ENCODE data around the gene CCR7. TPM values are rescaled to one million over a fixed set of nuclear protein-coding genes. Genes with fewer than 3 reads are reported as not detected.

Gene CCR7
- total and polyA plus RNA-seq, 2 of the 13 experiments (the other 11 are each of a cell fraction or from before 2014, with no cell fraction given), result 0.04 to 0.53 TPM

DNA sequence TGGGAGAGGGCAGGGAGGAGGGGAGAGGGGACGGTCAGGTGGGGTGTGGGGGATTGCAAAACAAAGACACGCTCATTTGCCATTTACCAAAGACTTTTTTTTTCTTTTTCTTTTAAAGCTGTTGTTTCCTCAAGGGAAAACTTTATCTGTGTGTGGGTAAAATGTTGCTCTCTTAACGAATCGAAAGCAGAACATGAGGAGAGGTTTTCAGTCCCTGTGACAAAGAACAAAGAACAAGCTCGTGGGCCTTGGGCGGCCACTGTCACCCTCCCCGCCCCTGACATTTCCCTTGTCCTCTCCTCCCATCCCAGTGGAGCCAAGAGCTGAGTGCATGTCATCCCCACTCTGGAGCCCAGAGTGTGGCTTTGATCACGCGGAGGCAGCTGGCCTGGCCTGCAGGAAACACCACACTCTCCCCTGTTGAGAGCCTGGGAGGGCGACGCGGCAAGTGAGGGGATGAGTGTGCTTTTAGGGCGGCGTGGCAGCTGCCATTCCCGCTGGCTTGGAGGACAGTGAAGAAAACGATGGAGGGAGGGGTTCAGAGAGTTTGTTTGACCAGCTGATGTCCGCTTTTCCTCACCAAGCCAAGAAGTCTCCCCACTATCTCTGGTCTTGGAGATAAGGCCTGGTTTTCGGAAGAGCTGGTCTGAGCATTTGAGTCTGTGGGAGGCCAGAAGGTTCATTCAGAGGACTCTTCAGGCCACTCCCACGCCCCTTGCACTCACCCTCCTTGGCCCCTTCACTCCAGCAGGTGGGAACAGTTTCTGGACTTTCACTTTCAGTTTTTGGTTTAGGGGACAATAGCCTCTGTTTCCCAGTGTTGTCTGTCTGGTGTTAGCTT, 11.4 kb downstream of the CCR7 start (continued):
- TF ChIP-seq, protein P1, sequence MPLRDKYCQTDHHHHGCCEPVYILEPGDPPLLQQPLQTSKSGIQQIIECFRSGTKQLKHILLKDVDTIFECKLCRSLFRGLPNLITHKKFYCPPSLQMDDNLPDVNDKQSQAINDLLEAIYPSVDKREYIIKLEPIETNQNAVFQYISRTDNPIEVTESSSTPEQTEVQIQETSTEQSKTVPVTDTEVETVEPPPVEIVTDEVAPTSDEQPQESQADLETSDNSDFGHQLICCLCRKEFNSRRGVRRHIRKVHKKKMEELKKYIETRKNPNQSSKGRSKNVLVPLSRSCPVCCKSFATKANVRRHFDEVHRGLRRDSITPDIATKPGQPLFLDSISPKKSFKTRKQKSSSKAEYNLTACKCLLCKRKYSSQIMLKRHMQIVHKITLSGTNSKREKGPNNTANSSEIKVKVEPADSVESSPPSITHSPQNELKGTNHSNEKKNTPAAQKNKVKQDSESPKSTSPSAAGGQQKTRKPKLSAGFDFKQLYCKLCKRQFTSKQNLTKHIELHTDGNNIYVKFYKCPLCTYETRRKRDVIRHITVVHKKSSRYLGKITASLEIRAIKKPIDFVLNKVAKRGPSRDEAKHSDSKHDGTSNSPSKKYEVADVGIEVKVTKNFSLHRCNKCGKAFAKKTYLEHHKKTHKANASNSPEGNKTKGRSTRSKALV (CRISPR knock-in tag; IDR thresholded peaks at IDR 0.05), result no peak
- TF ChIP-seq ZFAT (CRISPR knock-in tag; conservative IDR thresholded peaks at IDR 0.05), result no peak
- TF ChIP-seq ZBTB43 (CRISPR knock-in tag; conservative IDR thresholded peaks at IDR 0.05), result no peak
- TF ChIP-seq SOX5 (CRISPR knock-in tag; IDR thresholded peaks at IDR 0.05; ENCODE audit: borderline replicate concordance), result peak; percentile 4
- no peak for TF ChIP-seq MTF1 (CRISPR knock-in tag; IDR thresholded peaks at IDR 0.05)
- TF ChIP-seq MLLT10 (CRISPR knock-in tag; IDR thresholded peaks at IDR 0.05), result no peak
- no peak for TF ChIP-seq ZIK1 (CRISPR knock-in tag; IDR thresholded peaks at IDR 0.05; ENCODE audit: borderline replicate concordance, low read depth)
- TF ChIP-seq BHLHE40 (IDR thresholded peaks at IDR 0.05; ENCODE audit: low read length), result no peak
- TF ChIP-seq ZNF331 (CRISPR knock-in tag; IDR thresholded peaks at IDR 0.05), result 0 out of 2 replicates have a peak, but pooled peaks have one; percentile 13
- TF ChIP-seq ZNF703 (CRISPR knock-in tag; IDR thresholded peaks at IDR 0.05; ENCODE audit: borderline replicate concordance), result no peak
- TF ChIP-seq, protein P2, sequence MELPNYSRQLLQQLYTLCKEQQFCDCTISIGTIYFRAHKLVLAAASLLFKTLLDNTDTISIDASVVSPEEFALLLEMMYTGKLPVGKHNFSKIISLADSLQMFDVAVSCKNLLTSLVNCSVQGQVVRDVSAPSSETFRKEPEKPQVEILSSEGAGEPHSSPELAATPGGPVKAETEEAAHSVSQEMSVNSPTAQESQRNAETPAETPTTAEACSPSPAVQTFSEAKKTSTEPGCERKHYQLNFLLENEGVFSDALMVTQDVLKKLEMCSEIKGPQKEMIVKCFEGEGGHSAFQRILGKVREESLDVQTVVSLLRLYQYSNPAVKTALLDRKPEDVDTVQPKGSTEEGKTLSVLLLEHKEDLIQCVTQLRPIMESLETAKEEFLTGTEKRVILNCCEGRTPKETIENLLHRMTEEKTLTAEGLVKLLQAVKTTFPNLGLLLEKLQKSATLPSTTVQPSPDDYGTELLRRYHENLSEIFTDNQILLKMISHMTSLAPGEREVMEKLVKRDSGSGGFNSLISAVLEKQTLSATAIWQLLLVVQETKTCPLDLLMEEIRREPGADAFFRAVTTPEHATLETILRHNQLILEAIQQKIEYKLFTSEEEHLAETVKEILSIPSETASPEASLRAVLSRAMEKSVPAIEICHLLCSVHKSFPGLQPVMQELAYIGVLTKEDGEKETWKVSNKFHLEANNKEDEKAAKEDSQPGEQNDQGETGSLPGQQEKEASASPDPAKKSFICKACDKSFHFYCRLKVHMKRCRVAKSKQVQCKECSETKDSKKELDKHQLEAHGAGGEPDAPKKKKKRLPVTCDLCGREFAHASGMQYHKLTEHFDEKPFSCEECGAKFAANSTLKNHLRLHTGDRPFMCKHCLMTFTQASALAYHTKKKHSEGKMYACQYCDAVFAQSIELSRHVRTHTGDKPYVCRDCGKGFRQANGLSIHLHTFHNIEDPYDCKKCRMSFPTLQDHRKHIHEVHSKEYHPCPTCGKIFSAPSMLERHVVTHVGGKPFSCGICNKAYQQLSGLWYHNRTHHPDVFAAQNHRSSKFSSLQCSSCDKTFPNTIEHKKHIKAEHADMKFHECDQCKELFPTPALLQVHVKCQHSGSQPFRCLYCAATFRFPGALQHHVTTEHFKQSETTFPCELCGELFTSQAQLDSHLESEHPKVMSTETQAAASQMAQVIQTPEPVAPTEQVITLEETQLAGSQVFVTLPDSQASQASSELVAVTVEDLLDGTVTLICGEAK (IDR thresholded peaks at IDR 0.05), result no peak
- TF ChIP-seq, protein P2 (CRISPR knock-in tag; IDR thresholded peaks at IDR 0.05), result no peak
- TF ChIP-seq HNF4G (IDR thresholded peaks at IDR 0.05; ENCODE audit: borderline replicate concordance, low read depth, low read length), result peak; percentile 18; the same call in 1 of the 2 replicates
- no peak for TF ChIP-seq HNF4G (CRISPR knock-in tag; IDR thresholded peaks at IDR 0.05; ENCODE audit: borderline replicate concordance, low read depth)
- no peak for TF ChIP-seq RAD51 (IDR thresholded peaks at IDR 0.05; ENCODE audit: borderline replicate concordance)
- no peak for TF ChIP-seq CENPBD1 (CRISPR knock-in tag; IDR thresholded peaks at IDR 0.05; ENCODE audit: borderline replicate concordance, low read depth)
